Brain microvascular endothelial cell (primary cell): Measurements from ENCODE around the gene PALLD.
A peak's percentile ranks its signal among the peaks of the same experiment; 100 is the strongest.

ENCODE experiments used
- DNase-seq: peaks from one replicate; pipeline ENCODE4 v3.0.0-alpha.2; 2020
- H3K27ac ChIP-seq: fragments of 250-450 bp; sonication (Bioruptor Pico); 2 replicates; pipeline ENCODE4 v1.5.1; 2020; ENCODE audit warnings: mild to moderate bottlenecking, moderate library complexity
- H3K27me3 ChIP-seq: fragments of 250-450 bp; sonication (Bioruptor Pico); replicated peaks from 2 replicates; pipeline ENCODE4 v1.5.1; 2020; ENCODE audit warnings: mild to moderate bottlenecking
- H3K36me3 ChIP-seq: fragments of 250-450 bp; sonication (Bioruptor Pico); replicated peaks from 2 replicates; pipeline ENCODE4 v1.5.1; 2020; ENCODE audit warnings: mild to moderate bottlenecking
- H3K4me3 ChIP-seq: 2 replicates; pipeline ENCODE4 v1.5.1; 2011; ENCODE audit warnings: low read depth, mild to moderate bottlenecking, control low read depth, low read length, moderate library complexity
- CTCF ChIP-seq: IDR thresholded peaks from 2 replicates; pipeline ENCODE4 v1.5.1; 2011; ENCODE audit warnings: low read depth, mild to moderate bottlenecking, moderate library complexity, low read length, control low read depth, inconsistent platforms; ENCODE audit errors: missing control alignments
- in situ Hi-C: cut with HindIII; loops from 2 replicates; pipeline ENCODE4 v1.10.0; 2017; ENCODE audit warnings: low sequenced_read_pairs, low pct_ligation_motif_present

The PALLD gene

GRCh38 chr4:168637872-168638756 lies 141.3 kb downstream of the PALLD start:
- in situ Hi-C loops = no loop called here
- no peak for TF ChIP-seq CTCF
- DNase-seq = no peak
- no peaks in the 10 kb centered on the region for H3K36me3 ChIP-seq
- H3K27me3 ChIP-seq = no peaks in the 10 kb centered on the region
- H3K4me3 ChIP-seq = no peak overlapping the region
- H3K27ac ChIP-seq = peak overlapping the region; percentile 85

GRCh38 chr4:168639914-168640313 lies 143.1 kb downstream of the PALLD start:
- Histone ChIP-seq H3K4me3 (no peak overlapping the region), H3K27ac (no peak overlapping the region), H3K36me3 (no peaks in the 10 kb centered on the region), H3K27me3 (no peaks in the 10 kb centered on the region)
- DNase-seq = no peak
- in situ Hi-C loops = no loop called here
- no peak for TF ChIP-seq CTCF

GRCh38 chr4:168641811-168642140 lies 144.9 kb downstream of the PALLD start:
- in situ Hi-C loops = no loop called here
- no peak for DNase-seq
- Histone ChIP-seq H3K27ac (no peak overlapping the region), H3K36me3 (no peaks in the 10 kb centered on the region), H3K27me3 (no peaks in the 10 kb centered on the region), H3K4me3 (no peak overlapping the region)
- no peak for TF ChIP-seq CTCF

GRCh38 chr4:168642591-168642990 lies 145.7 kb downstream of the PALLD start:
- H3K4me3 ChIP-seq = no peak overlapping the region
- H3K27ac ChIP-seq = peak overlapping the region; percentile 27
- no peak for DNase-seq
- in situ Hi-C loops = no loop called here
- no peaks in the 10 kb centered on the region for H3K36me3 ChIP-seq
- no peaks in the 10 kb centered on the region for H3K27me3 ChIP-seq
- no peak for TF ChIP-seq CTCF

- no peaks in the 10 kb centered on the region for H3K36me3 ChIP-seq
- H3K27ac ChIP-seq = peak overlapping the region; percentile 27
- TF ChIP-seq CTCF = no peak
- DNase-seq = no peak
- no peaks in the 10 kb centered on the region for H3K27me3 ChIP-seq
- in situ Hi-C loops = no loop called here
- H3K4me3 ChIP-seq = no peak overlapping the region
Measured at GRCh38 chr4:168643111-168643795, 146.4 kb downstream of the PALLD start.

GRCh38 chr4:168643796-168644159 lies 146.9 kb downstream of the PALLD start:
- in situ Hi-C loops = no loop called here

More at GRCh38 chr4:168643796-168644159, 146.9 kb downstream of the PALLD start:
- TF ChIP-seq CTCF = no peak
- DNase-seq = no peak
- Histone ChIP-seq H3K27ac (no peak overlapping the region), H3K4me3 (no peak overlapping the region), H3K36me3 (no peaks in the 10 kb centered on the region), H3K27me3 (no peaks in the 10 kb centered on the region)
